Mucosa of descending colon (tissue), 3 donors: Measurements from ENCODE around the gene CCDC85B. TPM values are rescaled to one million over a fixed set of nuclear protein-coding genes. Genes with fewer than 3 reads are reported as not detected.

Experiments
- ATAC-seq: fragments of 200-7000 bp; cut with Tn5 transposase; one replicate; pipeline ENCODE4 v1.9.1; 2020; ENCODE audit warnings: mild to moderate bottlenecking, moderate library complexity
- DNase-seq, 3 donors: peaks; one replicate each; pipeline ENCODE4 v3.0.0-alpha.2; 2020
- H3K36me3 ChIP-seq: fragments of 200-600 bp; one replicate; pipeline ENCODE4 v1.8.0; 2021; ENCODE audit warnings: low read depth, mild to moderate bottlenecking
- H3K4me1 ChIP-seq: fragments of 200-600 bp; one replicate; pipeline ENCODE4 v1.8.0; 2021; ENCODE audit warnings: low read depth, mild to moderate bottlenecking
- H3K4me3 ChIP-seq: fragments of 200-600 bp; one replicate; pipeline ENCODE4 v1.8.0; 2021; ENCODE audit warnings: mild to moderate bottlenecking
- H3K9me3 ChIP-seq: fragments of 200-600 bp; one replicate; pipeline ENCODE4 v1.8.0; 2021; ENCODE audit warnings: mild to moderate bottlenecking
- CTCF ChIP-seq: fragments of 200-600 bp; IDR thresholded peaks from one replicate; pipeline ENCODE4 v1.8.0; 2022; ENCODE audit warnings: antibody characterized with exemption, mild to moderate bottlenecking
- intact Hi-C, 2 donors: fragments of 100-400 bp; cut with DNase I in 1 of 2; cut with micrococcal nuclease in 1 of 2; formaldehyde crosslinking; loops; one replicate each; pipeline versions ENCODE4 v1.11.0 to v1.11.1; 2022; cut with DNase I, micrococcal nuclease
- total RNA-seq, 3 donors: library from RNA; stranded (reverse); fragmentation: NEBNext Ultra II Directional in 2 of 3; extraction: Animal tissue kit (Norgen Biotek cat#: 25700) in 2 of 3; gene quantifications; one replicate each; pipeline versions ENCODE4 v1.2.1 to v1.2.4, GENCODE V29; 2021 to 2023
- donor health status: DM: no; HTN: no; CAD: no; lungs with moderate emphysema.
- donor health status: DM: no; HTN: no; CAD: no.
- donor health status: DM: no; HTN: yes; CAD: no.

Gene CCDC85B
- total RNA-seq, 3 donors from 2014 or later = 4.5 to 22.3 (median 9.2) TPM

DNA sequence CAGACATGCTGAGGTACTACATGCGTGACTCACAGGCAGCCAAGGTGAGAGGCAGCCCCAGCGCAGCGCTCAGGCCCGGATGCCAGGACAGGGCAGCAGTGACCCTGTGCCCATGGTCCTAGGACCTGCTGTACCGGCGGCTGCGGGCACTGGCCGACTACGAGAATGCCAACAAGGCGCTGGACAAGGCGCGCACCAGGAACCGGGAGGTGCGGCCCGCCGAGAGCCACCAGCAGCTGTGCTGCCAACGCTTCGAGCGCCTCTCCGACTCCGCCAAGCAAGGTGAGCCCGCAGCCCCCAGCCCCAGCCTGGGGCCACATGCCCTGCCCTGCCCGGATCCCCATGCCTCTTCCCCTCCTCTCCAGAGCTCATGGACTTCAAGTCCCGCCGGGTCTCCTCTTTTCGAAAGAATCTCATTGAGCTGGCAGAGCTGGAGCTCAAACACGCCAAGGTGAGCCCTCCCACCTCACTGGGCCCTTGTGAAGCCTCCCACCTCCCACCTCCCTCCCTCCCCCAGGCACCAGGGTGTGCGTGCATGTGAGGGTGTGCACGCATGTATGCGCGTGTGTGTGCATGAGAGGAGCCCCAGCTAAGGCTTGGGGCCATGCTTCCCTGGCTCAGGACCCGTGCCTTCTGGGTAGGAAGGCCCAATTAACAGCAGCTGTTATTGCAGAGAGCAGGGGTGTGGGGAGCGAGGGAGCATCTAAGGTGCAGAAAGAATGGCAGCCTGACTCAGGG, 37.8 kb upstream of the CCDC85B start:
- H3K36me3 ChIP-seq = no peaks in the 10 kb centered on the region
- intact Hi-C loops = no loop called here
- ATAC-seq (no peak), DNase-seq (peak in 2 of 3 donors; percentile 53 to 56)
- TF ChIP-seq CTCF = no peak
- H3K9me3 ChIP-seq = no peaks in the 10 kb centered on the region
- peaks cover 40% of the 10 kb centered on the region for H3K4me1 ChIP-seq
- no peak overlapping the region for H3K4me3 ChIP-seq

GRCh38 chr11:65853246-65853979, 37.1 kb upstream of the CCDC85B start:
- peaks cover 4% of the 10 kb centered on the region for H3K36me3 ChIP-seq
- ATAC-seq (no peak), DNase-seq (peak in 2 of 3 donors; percentile 31 to 52)
- no peak overlapping the region for H3K4me3 ChIP-seq
- H3K4me1 ChIP-seq = peaks cover 40% of the 10 kb centered on the region
- no peaks in the 10 kb centered on the region for H3K9me3 ChIP-seq
- intact Hi-C loops = no loop called here
- no peak for TF ChIP-seq CTCF

GRCh38 chr11:65854161-65854592, 36.3 kb upstream of the CCDC85B start:
- intact Hi-C loops = no loop called here
- H3K4me1 ChIP-seq = peaks cover 40% of the 10 kb centered on the region
- DNase-seq (peak; percentile 88 to 92 (median 89)), ATAC-seq (peak; percentile 63)
- no peaks in the 10 kb centered on the region for H3K9me3 ChIP-seq
- H3K36me3 ChIP-seq = peaks cover 4% of the 10 kb centered on the region
- H3K4me3 ChIP-seq = no peak overlapping the region
- TF ChIP-seq CTCF = no peak

- TF ChIP-seq CTCF = no peak
- Histone ChIP-seq H3K9me3 (no peaks in the 10 kb centered on the region), H3K4me3 (no peak overlapping the region), H3K36me3 (peaks cover 4% of the 10 kb centered on the region), H3K4me1 (peaks cover 40% of the 10 kb centered on the region)
- DNase-seq (peak in 2 of 3 donors; percentile 51 to 63), ATAC-seq (no peak)
- intact Hi-C loops = no loop called here
These were observed 35.3 kb upstream of the CCDC85B start for GRCh38 chr11:65854852-65855837.

DNA sequence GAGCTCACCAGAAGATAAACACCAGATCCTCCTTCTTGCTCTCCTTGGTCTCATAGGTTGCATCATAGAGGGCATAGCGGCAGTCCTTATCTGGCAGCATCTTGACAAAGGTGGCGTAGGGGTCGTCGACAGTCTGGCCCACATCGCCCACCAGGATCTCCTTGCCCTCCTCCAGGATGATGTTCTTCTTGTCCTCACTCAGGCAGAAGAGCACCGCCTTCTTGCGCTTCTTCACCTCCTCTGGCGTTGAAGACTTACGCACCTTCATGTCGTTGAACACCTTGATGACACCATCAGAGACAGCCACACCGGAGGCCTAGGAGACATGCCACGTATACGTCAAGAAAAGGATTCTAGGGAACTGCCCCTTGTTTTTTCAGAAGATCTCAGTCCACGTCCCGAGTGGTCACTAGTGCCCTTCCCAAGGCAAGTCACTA, 34.5 kb upstream of the CCDC85B start:
- ATAC-seq (no peak), DNase-seq (peak in 1 of 3 donors; percentile 35)
- H3K36me3 ChIP-seq = peaks cover 4% of the 10 kb centered on the region
- no peak overlapping the region for H3K4me3 ChIP-seq
- no peak for TF ChIP-seq CTCF
- no peaks in the 10 kb centered on the region for H3K9me3 ChIP-seq
- intact Hi-C loops = no loop called here
- H3K4me1 ChIP-seq = peaks cover 43% of the 10 kb centered on the region
